HepG2 (cell line): ENCODE results near the gene TMX2. TPM values are rescaled to one million over a fixed set of nuclear protein-coding genes. Genes with fewer than 3 reads are reported as not detected.

Experiments used
- AGO1 ChIP-seq: fragments of 200-400 bp; formaldehyde crosslinking; IDR thresholded peaks from 2 replicates; pipeline ENCODE4 v1.6.1; 2017; ENCODE audit warnings: mild to moderate bottlenecking, low read depth, low read length, moderate library complexity; ENCODE audit not compliant: poor library complexity, severe bottlenecking
- ATF1 ChIP-seq: IDR thresholded peaks from 2 replicates; pipeline ENCODE4 v1.6.1; 2016; ENCODE audit warnings: mild to moderate bottlenecking, control low read depth
- HNRNPL ChIP-seq: fragments of 200-400 bp; formaldehyde crosslinking; IDR thresholded peaks from 2 replicates; pipeline ENCODE4 v1.6.1; 2017; ENCODE audit warnings: mild to moderate bottlenecking, low read depth, low read length
- KLF12 ChIP-seq: sonication (generic); formaldehyde crosslinking; IDR thresholded peaks from 2 replicates; pipeline ENCODE4 v1.4.0; 2020; ENCODE audit warnings: missing genetic modification reagents, borderline replicate concordance
- MED1 ChIP-seq: sonication (generic); formaldehyde crosslinking; IDR thresholded peaks from 2 replicates; pipeline ENCODE4 v1.4.0; 2020; ENCODE audit warnings: missing genetic modification reagents
- NFIB ChIP-seq: sonication (generic); formaldehyde crosslinking; IDR thresholded peaks from 2 replicates; pipeline ENCODE4 v1.9.0; 2021; ENCODE audit warnings: missing genetic modification reagents, mild to moderate bottlenecking, borderline replicate concordance
- RXRA ChIP-seq: sonication (generic); formaldehyde crosslinking; IDR thresholded peaks from 2 replicates; pipeline ENCODE4 v1.5.1; 2020; ENCODE audit warnings: missing genetic modification reagents
- RXRB ChIP-seq: IDR thresholded peaks from 2 replicates; pipeline ENCODE4 v1.6.1; 2016; ENCODE audit warnings: borderline replicate concordance, missing genetic modification reagents, missing compliant biosample characterization
- SALL1 ChIP-seq: sonication (generic); formaldehyde crosslinking; IDR thresholded peaks from 2 replicates; pipeline ENCODE4 v1.8.0; 2022; ENCODE audit warnings: mild to moderate bottlenecking, missing genetic modification reagents
- ZNF530 ChIP-seq: sonication (generic); formaldehyde crosslinking; IDR thresholded peaks from 2 replicates; pipeline ENCODE4 v1.5.0; 2020; ENCODE audit warnings: low read depth, mild to moderate bottlenecking, missing genetic modification reagents
- polyA plus RNA-seq, 8 experiments: library from polyadenylated mRNA; depleted of rRNA in 3 of 8; stranded (reverse) in 7 of 8; unstranded in 1 of 8; fragments of >200 nt; fragmentation: Illumina TruSeq in 4 of 8; extraction: Trizol in 4 of 8; gene quantifications; 2 replicates each; pipeline versions ENCODE4 v1.2.1 to v1.2.3, GENCODE V29; 2011 to 2016; ENCODE audit warnings: low read depth in 4 of 8, missing spikeins in 1 of 8, mixed read lengths in 1 of 8; ENCODE audit not compliant: insufficient read depth in 1 of 8
- total RNA-seq, 5 experiments: library from RNA; depleted of rRNA; stranded (reverse); fragments of >200 nt; fragmentation: Illumina TruSeq; extraction: Trizol; gene quantifications; 2 replicates each; pipeline ENCODE4 v1.2.3, GENCODE V29; 2016; ENCODE audit warnings: low read depth in 1 of 5
- TF ChIP-seq, protein P1 (sequence below): sonication (generic); formaldehyde crosslinking; IDR thresholded peaks from 2 replicates; pipeline ENCODE4 v1.4.0; 2020; ENCODE audit warnings: mild to moderate bottlenecking, missing genetic modification reagents
- TF ChIP-seq, protein P2 (sequence below): sonication (generic); formaldehyde crosslinking; conservative IDR thresholded peaks from 2 replicates; pipeline ENCODE4 v1.4.0; 2020; ENCODE audit warnings: missing genetic modification reagents
- TF ChIP-seq, protein P3 (sequence below): sonication (generic); formaldehyde crosslinking; IDR thresholded peaks from 2 replicates; pipeline ENCODE4 v1.4.0; 2020; ENCODE audit warnings: missing genetic modification reagents
- TF ChIP-seq, protein P4 (sequence below): sonication (generic); formaldehyde crosslinking; IDR thresholded peaks from 2 replicates; pipeline ENCODE4 v1.5.0; 2020; ENCODE audit warnings: mild to moderate bottlenecking, missing genetic modification reagents
- TF ChIP-seq, protein P5 (sequence below): sonication (generic); formaldehyde crosslinking; IDR thresholded peaks from 2 replicates; pipeline ENCODE4 v1.5.1; 2020; ENCODE audit warnings: mild to moderate bottlenecking, missing genetic modification reagents, borderline replicate concordance

Gene TMX2
- total and polyA plus RNA-seq, 2 of the 13 experiments (the other 11 are each of a cell fraction or from before 2014, with no cell fraction given), result 84.5 to 129 TPM

DNA sequence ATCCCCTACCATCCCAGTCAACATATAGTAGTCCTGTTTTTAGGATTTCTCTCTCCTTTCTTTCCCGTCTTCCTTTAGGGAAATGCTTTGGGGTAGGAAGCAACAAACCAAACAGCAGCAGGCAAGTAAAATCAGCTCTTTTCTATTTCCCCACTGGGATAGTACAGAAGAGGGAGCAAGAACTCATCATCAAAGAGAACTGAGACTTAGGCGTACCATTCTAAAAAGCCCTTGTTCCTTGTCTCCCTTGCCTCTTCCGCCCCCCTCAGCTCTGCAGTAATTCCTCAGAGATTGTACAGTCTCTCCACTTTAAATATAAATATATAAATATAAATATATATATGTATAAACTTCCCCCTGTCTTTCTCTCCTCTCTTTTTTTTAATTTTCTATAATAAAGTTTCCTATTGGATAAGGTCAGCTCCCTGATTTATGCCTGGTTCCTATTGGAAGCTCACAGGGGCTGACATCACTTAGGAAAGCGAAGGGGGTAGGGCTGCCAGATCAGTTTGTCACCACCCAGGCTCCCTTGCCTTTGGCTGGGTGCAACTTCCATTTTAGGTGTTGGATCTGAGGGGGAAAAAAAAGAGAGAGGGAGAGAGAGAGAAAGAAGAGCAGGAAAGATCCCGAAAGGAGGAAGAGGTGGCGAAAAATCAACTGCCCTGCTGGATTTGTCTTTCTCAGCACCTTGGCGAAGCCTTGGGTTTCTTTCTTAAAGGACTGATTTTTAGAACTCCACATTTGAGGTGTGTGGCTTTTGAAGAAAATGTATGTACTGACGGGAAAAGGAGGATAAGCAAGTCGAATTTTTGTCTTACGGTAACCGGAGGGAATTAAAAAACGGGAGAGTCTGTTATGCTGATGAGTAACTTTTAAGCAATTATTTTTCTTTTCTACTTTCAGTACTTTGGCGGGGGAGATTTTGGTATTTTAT lies 49.2 kb downstream of the TMX2 start, which contains the start of gene CTNND1 (continued):
- TF ChIP-seq MED1 (CRISPR knock-in tag), result 0 out of 2 replicates have a peak, but pooled peaks have one; percentile 40
- TF ChIP-seq, protein P1, sequence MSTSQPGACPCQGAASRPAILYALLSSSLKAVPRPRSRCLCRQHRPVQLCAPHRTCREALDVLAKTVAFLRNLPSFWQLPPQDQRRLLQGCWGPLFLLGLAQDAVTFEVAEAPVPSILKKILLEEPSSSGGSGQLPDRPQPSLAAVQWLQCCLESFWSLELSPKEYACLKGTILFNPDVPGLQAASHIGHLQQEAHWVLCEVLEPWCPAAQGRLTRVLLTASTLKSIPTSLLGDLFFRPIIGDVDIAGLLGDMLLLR (CRISPR knock-in tag), result no peak
- TF ChIP-seq, protein P2, sequence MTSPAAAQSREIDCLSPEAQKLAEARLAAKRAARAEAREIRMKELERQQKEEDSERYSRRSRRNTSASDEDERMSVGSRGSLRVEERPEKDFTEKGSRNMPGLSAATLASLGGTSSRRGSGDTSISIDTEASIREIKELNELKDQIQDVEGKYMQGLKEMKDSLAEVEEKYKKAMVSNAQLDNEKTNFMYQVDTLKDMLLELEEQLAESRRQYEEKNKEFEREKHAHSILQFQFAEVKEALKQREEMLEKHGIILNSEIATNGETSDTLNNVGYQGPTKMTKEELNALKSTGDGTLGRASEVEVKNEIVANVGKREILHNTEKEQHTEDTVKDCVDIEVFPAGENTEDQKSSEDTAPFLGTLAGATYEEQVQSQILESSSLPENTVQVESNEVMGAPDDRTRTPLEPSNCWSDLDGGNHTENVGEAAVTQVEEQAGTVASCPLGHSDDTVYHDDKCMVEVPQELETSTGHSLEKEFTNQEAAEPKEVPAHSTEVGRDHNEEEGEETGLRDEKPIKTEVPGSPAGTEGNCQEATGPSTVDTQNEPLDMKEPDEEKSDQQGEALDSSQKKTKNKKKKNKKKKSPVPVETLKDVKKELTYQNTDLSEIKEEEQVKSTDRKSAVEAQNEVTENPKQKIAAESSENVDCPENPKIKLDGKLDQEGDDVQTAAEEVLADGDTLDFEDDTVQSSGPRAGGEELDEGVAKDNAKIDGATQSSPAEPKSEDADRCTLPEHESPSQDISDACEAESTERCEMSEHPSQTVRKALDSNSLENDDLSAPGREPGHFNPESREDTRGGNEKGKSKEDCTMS, result no peak
- TF ChIP-seq KLF12, result no peak; the same call in 1 of the 2 replicates
- TF ChIP-seq, protein P3, sequence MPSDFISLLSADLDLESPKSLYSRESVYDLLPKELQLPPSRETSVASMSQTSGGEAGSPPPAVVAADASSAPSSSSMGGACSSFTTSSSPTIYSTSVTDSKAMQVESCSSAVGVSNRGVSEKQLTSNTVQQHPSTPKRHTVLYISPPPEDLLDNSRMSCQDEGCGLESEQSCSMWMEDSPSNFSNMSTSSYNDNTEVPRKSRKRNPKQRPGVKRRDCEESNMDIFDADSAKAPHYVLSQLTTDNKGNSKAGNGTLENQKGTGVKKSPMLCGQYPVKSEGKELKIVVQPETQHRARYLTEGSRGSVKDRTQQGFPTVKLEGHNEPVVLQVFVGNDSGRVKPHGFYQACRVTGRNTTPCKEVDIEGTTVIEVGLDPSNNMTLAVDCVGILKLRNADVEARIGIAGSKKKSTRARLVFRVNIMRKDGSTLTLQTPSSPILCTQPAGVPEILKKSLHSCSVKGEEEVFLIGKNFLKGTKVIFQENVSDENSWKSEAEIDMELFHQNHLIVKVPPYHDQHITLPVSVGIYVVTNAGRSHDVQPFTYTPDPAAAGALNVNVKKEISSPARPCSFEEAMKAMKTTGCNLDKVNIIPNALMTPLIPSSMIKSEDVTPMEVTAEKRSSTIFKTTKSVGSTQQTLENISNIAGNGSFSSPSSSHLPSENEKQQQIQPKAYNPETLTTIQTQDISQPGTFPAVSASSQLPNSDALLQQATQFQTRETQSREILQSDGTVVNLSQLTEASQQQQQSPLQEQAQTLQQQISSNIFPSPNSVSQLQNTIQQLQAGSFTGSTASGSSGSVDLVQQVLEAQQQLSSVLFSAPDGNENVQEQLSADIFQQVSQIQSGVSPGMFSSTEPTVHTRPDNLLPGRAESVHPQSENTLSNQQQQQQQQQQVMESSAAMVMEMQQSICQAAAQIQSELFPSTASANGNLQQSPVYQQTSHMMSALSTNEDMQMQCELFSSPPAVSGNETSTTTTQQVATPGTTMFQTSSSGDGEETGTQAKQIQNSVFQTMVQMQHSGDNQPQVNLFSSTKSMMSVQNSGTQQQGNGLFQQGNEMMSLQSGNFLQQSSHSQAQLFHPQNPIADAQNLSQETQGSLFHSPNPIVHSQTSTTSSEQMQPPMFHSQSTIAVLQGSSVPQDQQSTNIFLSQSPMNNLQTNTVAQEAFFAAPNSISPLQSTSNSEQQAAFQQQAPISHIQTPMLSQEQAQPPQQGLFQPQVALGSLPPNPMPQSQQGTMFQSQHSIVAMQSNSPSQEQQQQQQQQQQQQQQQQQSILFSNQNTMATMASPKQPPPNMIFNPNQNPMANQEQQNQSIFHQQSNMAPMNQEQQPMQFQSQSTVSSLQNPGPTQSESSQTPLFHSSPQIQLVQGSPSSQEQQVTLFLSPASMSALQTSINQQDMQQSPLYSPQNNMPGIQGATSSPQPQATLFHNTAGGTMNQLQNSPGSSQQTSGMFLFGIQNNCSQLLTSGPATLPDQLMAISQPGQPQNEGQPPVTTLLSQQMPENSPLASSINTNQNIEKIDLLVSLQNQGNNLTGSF (CRISPR knock-in tag), result no peak
- no peak for TF ChIP-seq HNRNPL
- TF ChIP-seq RXRA (CRISPR knock-in tag), result no peak
- no peak for TF ChIP-seq AGO1
- TF ChIP-seq ATF1, result peak; percentile 64; the same call in 1 of the 2 replicates
- TF ChIP-seq, protein P4, sequence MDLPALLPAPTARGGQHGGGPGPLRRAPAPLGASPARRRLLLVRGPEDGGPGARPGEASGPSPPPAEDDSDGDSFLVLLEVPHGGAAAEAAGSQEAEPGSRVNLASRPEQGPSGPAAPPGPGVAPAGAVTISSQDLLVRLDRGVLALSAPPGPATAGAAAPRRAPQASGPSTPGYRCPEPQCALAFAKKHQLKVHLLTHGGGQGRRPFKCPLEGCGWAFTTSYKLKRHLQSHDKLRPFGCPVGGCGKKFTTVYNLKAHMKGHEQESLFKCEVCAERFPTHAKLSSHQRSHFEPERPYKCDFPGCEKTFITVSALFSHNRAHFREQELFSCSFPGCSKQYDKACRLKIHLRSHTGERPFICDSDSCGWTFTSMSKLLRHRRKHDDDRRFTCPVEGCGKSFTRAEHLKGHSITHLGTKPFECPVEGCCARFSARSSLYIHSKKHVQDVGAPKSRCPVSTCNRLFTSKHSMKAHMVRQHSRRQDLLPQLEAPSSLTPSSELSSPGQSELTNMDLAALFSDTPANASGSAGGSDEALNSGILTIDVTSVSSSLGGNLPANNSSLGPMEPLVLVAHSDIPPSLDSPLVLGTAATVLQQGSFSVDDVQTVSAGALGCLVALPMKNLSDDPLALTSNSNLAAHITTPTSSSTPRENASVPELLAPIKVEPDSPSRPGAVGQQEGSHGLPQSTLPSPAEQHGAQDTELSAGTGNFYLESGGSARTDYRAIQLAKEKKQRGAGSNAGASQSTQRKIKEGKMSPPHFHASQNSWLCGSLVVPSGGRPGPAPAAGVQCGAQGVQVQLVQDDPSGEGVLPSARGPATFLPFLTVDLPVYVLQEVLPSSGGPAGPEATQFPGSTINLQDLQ (CRISPR knock-in tag), result no peak
- TF ChIP-seq RXRB, result peak; percentile 18; the same call in 1 of the 2 replicates
- peak; percentile 59 for TF ChIP-seq SALL1 (CRISPR knock-in tag)
- TF ChIP-seq ZNF530 (CRISPR knock-in tag), result no peak
- TF ChIP-seq NFIB (CRISPR knock-in tag), result no peak
- TF ChIP-seq, protein P5, sequence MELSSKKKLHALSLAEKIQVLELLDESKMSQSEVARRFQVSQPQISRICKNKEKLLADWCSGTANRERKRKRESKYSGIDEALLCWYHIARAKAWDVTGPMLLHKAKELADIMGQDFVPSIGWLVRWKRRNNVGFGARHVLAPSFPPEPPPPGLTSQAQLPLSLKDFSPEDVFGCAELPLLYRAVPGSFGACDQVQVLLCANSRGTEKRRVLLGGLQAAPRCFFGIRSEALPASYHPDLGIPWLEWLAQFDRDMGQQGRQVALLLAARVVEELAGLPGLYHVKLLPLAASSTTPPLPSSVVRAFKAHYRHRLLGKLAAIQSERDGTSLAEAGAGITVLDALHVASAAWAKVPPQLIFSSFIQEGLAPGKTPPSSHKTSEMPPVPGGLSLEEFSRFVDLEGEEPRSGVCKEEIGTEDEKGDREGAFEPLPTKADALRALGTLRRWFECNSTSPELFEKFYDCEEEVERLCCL (CRISPR knock-in tag), result no peak
